Heart left ventricle (tissue), 13 donors: ENCODE data around the gene JPH4.

Experiments used
- POLR2A ChIP-seq, 2 donors: fragments of 450-650 bp; IDR thresholded peaks; one replicate each; pipeline ENCODE4 v1.6.1; 2017; ENCODE audit warnings: antibody characterized with exemption in 2 of 2, mild to moderate bottlenecking in 2 of 2, moderate library complexity in 2 of 2
- TF ChIP-seq, protein P1 (sequence below), 12 donors: fragments of 200-600 bp; sonication (generic) in 4 of 12; IDR thresholded peaks; one replicate each; pipeline versions ENCODE4 v1.5.0 to v1.8.0; 2018 to 2022; ENCODE audit warnings: antibody characterized with exemption in 12 of 12, mild to moderate bottlenecking in 5 of 12
- donor health status: ischemic (EF 13 %, LVEDD 7.1; RV severe dilation, severe dysfunction).
- donor health status: DM: no; HTN: yes; CAD: no.
- donor health status: DM: no; HTN: no; CAD: no.
- donor health status: ischemic (EF 25% LVEDD 6.9; RV normal size, moderate dysfunction).
- donor health status: ischemic (EF 25% LVEDD 5.7; RV mildly dilated, moderate dysfunction).
- donor health status: ischemic (EF 35%, LVEDD 5.7; RV mildly dilated, moderate dysfunction).
- donor health status: nonischemic (EF 11% LVEDD 7.7; RV severe dilation, severe dysfunction).
- donor health status: DM: yes; HTN: yes; CAD: no.
- donor health status: PGD.
- donor health status: ischemic (EF 29% LVEDD 5.4; RV normal size, mild dysfunction).
- donor health status: nonischemic (EF 23%, LVEDD 6.1; RV moderate dilation, normal function).

- TF ChIP-seq, protein P1, sequence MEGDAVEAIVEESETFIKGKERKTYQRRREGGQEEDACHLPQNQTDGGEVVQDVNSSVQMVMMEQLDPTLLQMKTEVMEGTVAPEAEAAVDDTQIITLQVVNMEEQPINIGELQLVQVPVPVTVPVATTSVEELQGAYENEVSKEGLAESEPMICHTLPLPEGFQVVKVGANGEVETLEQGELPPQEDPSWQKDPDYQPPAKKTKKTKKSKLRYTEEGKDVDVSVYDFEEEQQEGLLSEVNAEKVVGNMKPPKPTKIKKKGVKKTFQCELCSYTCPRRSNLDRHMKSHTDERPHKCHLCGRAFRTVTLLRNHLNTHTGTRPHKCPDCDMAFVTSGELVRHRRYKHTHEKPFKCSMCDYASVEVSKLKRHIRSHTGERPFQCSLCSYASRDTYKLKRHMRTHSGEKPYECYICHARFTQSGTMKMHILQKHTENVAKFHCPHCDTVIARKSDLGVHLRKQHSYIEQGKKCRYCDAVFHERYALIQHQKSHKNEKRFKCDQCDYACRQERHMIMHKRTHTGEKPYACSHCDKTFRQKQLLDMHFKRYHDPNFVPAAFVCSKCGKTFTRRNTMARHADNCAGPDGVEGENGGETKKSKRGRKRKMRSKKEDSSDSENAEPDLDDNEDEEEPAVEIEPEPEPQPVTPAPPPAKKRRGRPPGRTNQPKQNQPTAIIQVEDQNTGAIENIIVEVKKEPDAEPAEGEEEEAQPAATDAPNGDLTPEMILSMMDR (IDR thresholded peaks at IDR 0.05): no peak
- no peak for TF ChIP-seq POLR2A (IDR thresholded peaks at IDR 0.05)
Observed at GRCh38 chr14:23520899-23521533, 57.6 kb downstream of the JPH4 start.
